HEK293T (cell line): ENCODE results near the gene NAMPT.

Experiments
- TARDBP ChIP-seq: fragments of 450-650 bp; IDR thresholded peaks from 2 replicates; pipeline ENCODE4 v1.6.1; 2016
- ZNF384 ChIP-seq: fragments of 450-650 bp; IDR thresholded peaks from 2 replicates; pipeline ENCODE4 v1.6.1; 2016

DNA sequence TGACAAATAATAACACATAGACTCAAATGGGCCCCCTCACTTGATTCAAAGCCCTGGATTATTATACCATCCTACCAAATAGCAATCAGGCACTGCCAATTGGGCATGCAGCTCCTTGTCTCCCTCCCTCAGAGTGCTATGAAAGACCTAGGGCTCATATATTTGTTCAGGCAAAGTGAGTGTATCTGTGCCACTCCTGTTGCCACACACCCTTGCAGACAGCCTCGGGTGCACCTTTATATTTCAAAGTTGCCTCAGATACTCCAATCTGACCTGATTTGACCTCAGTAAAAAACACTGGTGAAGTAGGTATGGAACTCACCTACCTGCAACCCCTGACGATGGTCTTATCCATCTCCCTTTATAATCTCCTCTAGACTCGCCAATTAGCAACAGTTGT is 3.0 kb upstream of the NAMPT start:
- no peak for TF ChIP-seq TARDBP
- TF ChIP-seq ZNF384: no peak
